ENCODE data around the gene BTG1. TPM values are rescaled to one million over a fixed set of nuclear protein-coding genes. Genes with fewer than 3 reads are reported as not detected.

Gene BTG1
- total RNA-seq, 1 donor from 2014 or later, result 22.8 TPM

GRCh38 chr12:92114834-92115233 is 30.8 kb downstream of the BTG1 start:
- H3K4me3 ChIP-seq (ENCODE audit: low read depth, low read length), result no peak overlapping the region
- TF ChIP-seq CTCF (conservative IDR thresholded peaks at IDR 0.05; ENCODE audit: low read depth, low read length), result no peak
- no peak for DNase-seq (ENCODE audit: low read depth)

- no peak for TF ChIP-seq CTCF (conservative IDR thresholded peaks at IDR 0.05; ENCODE audit: low read depth, low read length)
Observed at GRCh38 chr12:92111256-92111655, 34.4 kb downstream of the BTG1 start.

GRCh38 chr12:92110083-92110640 is 35.5 kb downstream of the BTG1 start:
- no peak for TF ChIP-seq CTCF (conservative IDR thresholded peaks at IDR 0.05; ENCODE audit: low read depth, low read length)
- DNase-seq (ENCODE audit: low read depth), result no peak
- H3K4me3 ChIP-seq (ENCODE audit: low read depth, low read length), result no peak overlapping the region

More at GRCh38 chr12:92111256-92111655, 34.4 kb downstream of the BTG1 start:
- no peak for DNase-seq (ENCODE audit: low read depth)
- no peak overlapping the region for H3K4me3 ChIP-seq (ENCODE audit: low read depth, low read length)

GRCh38 chr12:92109613-92110012 is 36.0 kb downstream of the BTG1 start:
- no peak for DNase-seq (ENCODE audit: low read depth)
- no peak overlapping the region for H3K4me3 ChIP-seq (ENCODE audit: low read depth, low read length)
- TF ChIP-seq CTCF (conservative IDR thresholded peaks at IDR 0.05; ENCODE audit: low read depth, low read length), result no peak

GRCh38 chr12:92108651-92109050 is 37.0 kb downstream of the BTG1 start:
- no peak for TF ChIP-seq CTCF (conservative IDR thresholded peaks at IDR 0.05; ENCODE audit: low read depth, low read length)
- H3K4me3 ChIP-seq (ENCODE audit: low read depth, low read length), result no peak overlapping the region
- DNase-seq (ENCODE audit: low read depth), result no peak

GRCh38 chr12:92107621-92108131 is 38.0 kb downstream of the BTG1 start:
- TF ChIP-seq CTCF (conservative IDR thresholded peaks at IDR 0.05; ENCODE audit: low read depth, low read length), result no peak
- DNase-seq (ENCODE audit: low read depth), result no peak
- H3K4me3 ChIP-seq (ENCODE audit: low read depth, low read length), result no peak overlapping the region

- no peak overlapping the region for H3K4me3 ChIP-seq (ENCODE audit: low read depth, low read length)
- DNase-seq (ENCODE audit: low read depth), result no peak
- TF ChIP-seq CTCF (conservative IDR thresholded peaks at IDR 0.05; ENCODE audit: low read depth, low read length), result no peak
Observed at GRCh38 chr12:92107094-92107493, 38.6 kb downstream of the BTG1 start.
